GM23338 (cell line): ENCODE data around the gene MID1IP1. TPM values are rescaled to one million over a fixed set of nuclear protein-coding genes. Genes with fewer than 3 reads are reported as not detected.

Source experiments
- ATAC-seq: fragments of 200-7000 bp; cut with Tn5 transposase; 3 replicates; pipeline ENCODE4 v1.9.1; 2020
- DNase-seq: peaks from one replicate; pipeline ENCODE4 v3.0.0-alpha.2; 2015; ENCODE audit warnings: low spot score
- H2AFZ ChIP-seq: fragments of 200-600 bp; sonication (generic); 2 replicates; pipeline ENCODE4 v1.8.0; 2016; ENCODE audit warnings: antibody characterized with exemption, mild to moderate bottlenecking, moderate library complexity
- H3F3A ChIP-seq: fragments of 200-600 bp; sonication (generic); replicated peaks from 2 replicates; pipeline ENCODE4 v1.8.0; 2017; ENCODE audit warnings: antibody characterized with exemption, mixed run types, low read depth
- H3K27ac ChIP-seq: fragments of 200-600 bp; sonication (generic); 2 replicates; pipeline ENCODE4 v1.6.1; 2016; ENCODE audit warnings: low read depth
- H3K27me3 ChIP-seq: fragments of 200-600 bp; sonication (generic); 2 replicates; pipeline ENCODE4 v1.8.0; 2016; ENCODE audit warnings: mild to moderate bottlenecking, mixed run types, moderate library complexity; ENCODE audit not compliant: insufficient read depth
- H3K36me3 ChIP-seq: fragments of 200-600 bp; sonication (generic); 2 replicates; pipeline ENCODE4 v1.8.0; 2016; ENCODE audit warnings: mild to moderate bottlenecking; ENCODE audit not compliant: insufficient read depth
- H3K4me1 ChIP-seq: fragments of 200-600 bp; sonication (generic); 2 replicates; pipeline ENCODE4 v1.8.0; 2016; ENCODE audit warnings: mild to moderate bottlenecking, moderate library complexity; ENCODE audit not compliant: insufficient read depth
- H3K4me2 ChIP-seq: fragments of 200-600 bp; sonication (generic); 2 replicates; pipeline ENCODE4 v1.7.1; 2017; ENCODE audit warnings: mixed run types
- H3K4me3 ChIP-seq: fragments of 200-600 bp; sonication (generic); 2 replicates; pipeline ENCODE4 v1.6.1; 2016; ENCODE audit warnings: mixed run types
- H3K79me2 ChIP-seq: fragments of 200-600 bp; sonication (generic); replicated peaks from 2 replicates; pipeline ENCODE4 v1.8.0; 2017; ENCODE audit warnings: mild to moderate bottlenecking; ENCODE audit not compliant: insufficient read depth
- H3K9me2 ChIP-seq: fragments of 200-600 bp; sonication (generic); 2 replicates; pipeline ENCODE4 v1.8.0; 2017; ENCODE audit not compliant: insufficient read depth
- H4K20me1 ChIP-seq: fragments of 200-600 bp; sonication (generic); replicated peaks from 2 replicates; pipeline ENCODE4 v1.8.0; 2017; ENCODE audit warnings: mild to moderate bottlenecking; ENCODE audit not compliant: insufficient read depth
- H3K27ac Mint-ChIP-seq: 2 replicates; pipeline ENCODE4 v1.8.0; 2020; ENCODE audit warnings: inconsistent platforms, mild to moderate bottlenecking, moderate library complexity, mixed read lengths
- H3K27me3 Mint-ChIP-seq: 3 replicates; pipeline ENCODE4 v1.8.0; 2022; ENCODE audit warnings: low read depth, mild to moderate bottlenecking, moderate library complexity, mixed read lengths, inconsistent platforms; ENCODE audit not compliant: insufficient read depth, poor library complexity
- H3K36me3 Mint-ChIP-seq: 3 replicates; pipeline ENCODE4 v1.8.0; 2021; ENCODE audit warnings: low read depth, mild to moderate bottlenecking, inconsistent platforms, moderate library complexity, mixed read lengths
- H3K4me1 Mint-ChIP-seq: 3 replicates; pipeline ENCODE4 v1.8.0; 2020; ENCODE audit warnings: mild to moderate bottlenecking, inconsistent platforms, mixed read lengths
- H3K4me3 Mint-ChIP-seq: 3 replicates; pipeline ENCODE4 v1.8.0; 2021; ENCODE audit warnings: moderate library complexity, mild to moderate bottlenecking, inconsistent platforms, mixed read lengths
- H3K9me3 Mint-ChIP-seq: 3 replicates; pipeline ENCODE4 v1.8.0; 2020; ENCODE audit warnings: moderate library complexity, mild to moderate bottlenecking, inconsistent platforms, mixed read lengths
- CREB1 ChIP-seq: fragments of 250-450 bp; sonication (Bioruptor Pico); IDR thresholded peaks from 2 replicates; pipeline ENCODE4 v1.5.0; 2020; ENCODE audit warnings: low read depth, mild to moderate bottlenecking, moderate library complexity
- CTCF ChIP-seq, 2 experiments: fragments of 200-600 bp in 1 of 2; sonication (generic) in 1 of 2; conservative IDR thresholded peaks; 2 replicates each; pipeline versions ENCODE4 v1.5.1 to v1.6.1; 2016 to 2017; ENCODE audit warnings: antibody characterized with exemption in 2 of 2, low read depth in 2 of 2, mild to moderate bottlenecking in 2 of 2, moderate library complexity in 1 of 2
- ETS1 ChIP-seq: IDR thresholded peaks from 2 replicates; pipeline ENCODE4 v1.6.1; 2016; ENCODE audit warnings: antibody characterized with exemption
- JUNB ChIP-seq: IDR thresholded peaks from one replicate; pipeline ENCODE4 v1.6.1; 2016; ENCODE audit warnings: antibody characterized with exemption; ENCODE audit not compliant: unreplicated experiment
- POLR2AphosphoS5 ChIP-seq: IDR thresholded peaks from 2 replicates; pipeline ENCODE4 v1.6.1; 2016; ENCODE audit warnings: antibody characterized with exemption, low read depth
- ZNF114 ChIP-seq: fragments of 250-450 bp; sonication (Bioruptor Pico); IDR thresholded peaks from 2 replicates; pipeline ENCODE4 v1.5.0; 2020; ENCODE audit warnings: mild to moderate bottlenecking, moderate library complexity
- long read RNA-seq: library from polyadenylated mRNA; unstranded; transcript quantifications from one replicate; pipeline ENCODE4 v2.0.0, GENCODE V29; 2020; ENCODE audit not compliant: unreplicated experiment
- polyA plus RNA-seq: library from polyadenylated mRNA; unstranded; fragments of >200 nt; fragmentation: Nextera tagmentation; extraction: Ambion mirVana; gene quantifications from 2 replicates; pipeline ENCODE4 v1.2.1, GENCODE V29; 2016
- total RNA-seq: library from RNA; depleted of rRNA; stranded (reverse); fragments of >200 nt; shearing (Covaris generic); gene quantifications from 2 replicates; pipeline ENCODE4 v1.2.3, GENCODE V29; 2014; rRNA removed

The MID1IP1 gene
- 155 and 161 TPM in 2 replicates for total RNA-seq
- 26.1 and 28.5 TPM in 2 replicates for polyA plus RNA-seq
- long read RNA-seq, partial matches to known transcripts = 1 of 3 reads
- long read RNA-seq, other reads (novel, unspliced or antisense) = 0 of 3 reads

- peaks cover 3% of the 10 kb centered on the region; the same call in 1 of the 3 replicates for H3K4me1 Mint-ChIP-seq
- peak; percentile 43 for ATAC-seq
- no peaks in the 10 kb centered on the region; the same call in 1 of the 2 replicates for H3K4me1 ChIP-seq
- H3K9me3 Mint-ChIP-seq = peaks cover 2% of the 10 kb centered on the region; the same call in 2 of the 3 replicates
- peak within 1 kb of the TSS; percentile 81 for H3K4me2 ChIP-seq
- H3K36me3 Mint-ChIP-seq = peaks cover 43% of the 10 kb centered on the region
- H3K27ac ChIP-seq = peak within 1 kb of the TSS; percentile 98
- H3K4me3 Mint-ChIP-seq = peak within 1 kb of the TSS; percentile 100
- H3K36me3 ChIP-seq = peaks cover 3% of the 10 kb centered on the region; the same call in 1 of the 2 replicates
- H3F3A ChIP-seq = no peaks in the 10 kb centered on the region
- DNase-seq = peak; percentile 92
- peaks cover 41% of the 10 kb centered on the region for H3K79me2 ChIP-seq
- no peak within 1 kb of the TSS for H2AFZ ChIP-seq
- H3K27ac Mint-ChIP-seq = peak within 1 kb of the TSS; percentile 99
- H4K20me1 ChIP-seq = no peaks in the 10 kb centered on the region
- H3K27me3 ChIP-seq = no peaks in the 10 kb centered on the region
- TF ChIP-seq ETS1 = no peak
- TF ChIP-seq POLR2AphosphoS5 = peak; percentile 77
- H3K27me3 Mint-ChIP-seq = peaks cover 21% of the 10 kb centered on the region
- H3K9me2 ChIP-seq = no peaks in the 10 kb centered on the region
- H3K4me3 ChIP-seq = peak within 1 kb of the TSS; percentile 72
These were observed at the start of gene MID1IP1 for GRCh38 chrX:38800981-38801845. Gene MID1IP1, plus strand, starts transcription at chrX:38801459. Its CDS starts 3,488 bp downstream, at chrX:38804947.

GRCh38 chrX:38754102-38754790, 47.0 kb upstream of the MID1IP1 start:
- H3K4me1 Mint-ChIP-seq = peaks cover 17% of the 10 kb centered on the region
- H3K27ac ChIP-seq = no peak overlapping the region
- peaks cover 1% of the 10 kb centered on the region for H3K27me3 Mint-ChIP-seq
- ATAC-seq (peak; percentile 45), DNase-seq (peak; percentile 53)
- H3F3A ChIP-seq = no peaks in the 10 kb centered on the region
- H3K36me3 Mint-ChIP-seq = no peaks in the 10 kb centered on the region
- no peaks in the 10 kb centered on the region for H3K36me3 ChIP-seq
- no peak for TF ChIP-seq CREB1 (CRISPR knock-in tag)
- peak; percentile 61 to 69 for TF ChIP-seq CTCF (conservative IDR thresholded peaks at IDR 0.05; ENCODE audit: low read depth in 2 of 2)
- TF ChIP-seq JUNB = no peak
- no peak for TF ChIP-seq ZNF114
- no peak overlapping the region for H3K4me3 Mint-ChIP-seq
- no peaks in the 10 kb centered on the region for H3K4me1 ChIP-seq
- H3K9me2 ChIP-seq = no peaks in the 10 kb centered on the region
- no peaks in the 10 kb centered on the region for H3K79me2 ChIP-seq
- no peaks in the 10 kb centered on the region for H3K9me3 Mint-ChIP-seq
- no peak overlapping the region for H3K27ac Mint-ChIP-seq
- H2AFZ ChIP-seq = no peak overlapping the region
- H3K27me3 ChIP-seq = no peaks in the 10 kb centered on the region
- no peak overlapping the region for H3K4me3 ChIP-seq
- H4K20me1 ChIP-seq = no peaks in the 10 kb centered on the region
- no peak overlapping the region for H3K4me2 ChIP-seq
